K562 (cell line): ENCODE measurements around the gene FKBP2. TPM values are rescaled to one million over a fixed set of nuclear protein-coding genes. Genes with fewer than 3 reads are reported as not detected.

ENCODE experiments used
- ATAC-seq: fragments of 200-7000 bp; cut with Tn5 transposase; 3 replicates; pipeline ENCODE4 v1.9.1; 2020; ENCODE audit warnings: moderate library complexity
- BruUV-seq: library from RNA; stranded (reverse); fragments of 400-500 nt; replicated peaks from 2 replicates; lab custom pipeline; 2021; lab: Mats Ljungman, UMichigan
- CTCF ChIA-PET: fragments of 300-600 bp; formaldehyde crosslinking; extraction: SDS; loops from one replicate; lab custom pipeline; 2021; ENCODE audit warnings: low intra/inter-chr PET ratio; lab: Yijun Ruan, JAX
- POLR2A ChIA-PET: fragments of 300-600, 350-650 bp; sonication (Branson Sonifier 250); formaldehyde crosslinking; extraction: SDS; loops from one replicate; lab custom pipeline; 2021; ENCODE audit warnings: antibody characterized with exemption, inconsistent platforms; lab: Yijun Ruan, JAX
- DNase-seq, 4 experiments: peaks; one replicate each; pipeline versions ENCODE4 v3.0.0 to v3.0.0-alpha.2; 2011 to 2018; ENCODE audit warnings: low spot score in 3 of 4, mixed read lengths in 3 of 4; ENCODE audit errors: extremely low read depth in 1 of 4
- FAIRE-seq: peaks from 2 replicates; lab custom pipeline; 2011; peaks lifted over from hg19 to GRCh38; lab: Jason Lieb, UNC
- H2AFZ ChIP-seq: 2 replicates; pipeline ENCODE4 v1.6.0; 2011; ENCODE audit warnings: low read depth, low read length, control low read depth, inconsistent platforms
- H3K27ac ChIP-seq: fragments of 200-600 bp; 3 replicates; pipeline ENCODE4 v1.8.0; 2011; ENCODE audit warnings: low read depth, mild to moderate bottlenecking, control low read depth, inconsistent platforms, low read length, moderate library complexity, mixed read lengths; ENCODE audit errors: extremely low read depth
- H3K27me3 ChIP-seq, 2 experiments: fragments of 300-600 bp in 1 of 2; 2 replicates in 1 of 2; 3 replicates in 1 of 2; pipeline versions ENCODE4 v1.6.0 to v1.8.0; 2011; ENCODE audit warnings: inconsistent platforms in 2 of 2, low read length in 2 of 2, mild to moderate bottlenecking in 1 of 2, mixed read lengths in 1 of 2, moderate library complexity in 1 of 2; ENCODE audit not compliant: control insufficient read depth in 2 of 2, insufficient read depth in 2 of 2
- H3K36me3 ChIP-seq: fragments of 300-600 bp; 3 replicates; pipeline ENCODE4 v1.8.0; 2011; ENCODE audit warnings: mild to moderate bottlenecking, low read length, inconsistent platforms; ENCODE audit not compliant: control insufficient read depth, insufficient read depth
- H3K4me1 ChIP-seq, 2 experiments: fragments of 200-600 bp in 1 of 2; replicated peaks in 1 of 2; 2 replicates in 1 of 2; 3 replicates in 1 of 2; pipeline versions ENCODE4 v1.5.1 to v1.8.0; 2011; ENCODE audit warnings: inconsistent platforms in 2 of 2, low read length in 2 of 2, mild to moderate bottlenecking in 1 of 2, mixed read lengths in 1 of 2, moderate library complexity in 1 of 2; ENCODE audit not compliant: control insufficient read depth in 2 of 2, insufficient read depth in 2 of 2
- H3K4me2 ChIP-seq: 2 replicates; pipeline ENCODE4 v1.6.1; 2011; ENCODE audit warnings: low read length, control low read depth, inconsistent platforms, mixed read lengths; ENCODE audit not compliant: insufficient read depth
- H3K4me3 ChIP-seq: fragments of 200-600 bp; sonication (generic), shearing (Covaris generic); 2 replicates; pipeline ENCODE4 v1.5.1; 2016; ENCODE audit warnings: control low read depth, inconsistent platforms
- H3K79me2 ChIP-seq: fragments of 200-600 bp; 3 replicates; pipeline ENCODE4 v1.8.0; 2011; ENCODE audit warnings: low read length, inconsistent platforms; ENCODE audit not compliant: control insufficient read depth, insufficient read depth
- H3K9ac ChIP-seq, 2 experiments: 2 replicates each; pipeline versions ENCODE4 v1.6.0 to v1.6.1; 2011; ENCODE audit warnings: low read depth in 2 of 2, low read length in 2 of 2, control low read depth in 1 of 2, inconsistent platforms in 1 of 2, mild to moderate bottlenecking in 1 of 2, mixed read lengths in 1 of 2; ENCODE audit not compliant: insufficient read depth in 1 of 2
- H3K9me1 ChIP-seq: one replicate; pipeline ENCODE4 v1.6.0; 2011; ENCODE audit warnings: inconsistent platforms, mild to moderate bottlenecking, low read length, moderate library complexity; ENCODE audit not compliant: control insufficient read depth, insufficient read depth
- H3K9me3 ChIP-seq: replicated peaks from 2 replicates; pipeline ENCODE4 v1.5.1; 2011; ENCODE audit warnings: low read depth, low read length, inconsistent platforms; ENCODE audit not compliant: control insufficient read depth, insufficient read depth
- H4K20me1 ChIP-seq: replicated peaks from 2 replicates; pipeline ENCODE4 v1.6.1; 2011; ENCODE audit warnings: low read length, inconsistent platforms, mixed read lengths; ENCODE audit not compliant: control insufficient read depth, insufficient read depth
- BRD4 ChIP-seq: fragments of 200-600 bp; sonication (generic); IDR thresholded peaks from 2 replicates; pipeline ENCODE4 v1.6.1; 2017; ENCODE audit warnings: inconsistent platforms
- FOSL1 ChIP-seq: fragments of 200-800 bp; sonication (Bioruptor generic); conservative IDR thresholded peaks from 2 replicates; pipeline ENCODE4 v1.6.1; 2016; ENCODE audit warnings: missing genetic modification characterization, missing compliant biosample characterization
- GABPA ChIP-seq: fragments of 200-800 bp; sonication (Bioruptor generic); conservative IDR thresholded peaks from 2 replicates; pipeline ENCODE4 v1.6.1; 2016; ENCODE audit warnings: low read depth, missing genetic modification characterization, missing compliant biosample characterization
- GTF2E2 ChIP-seq: fragments of 200-800 bp; sonication (Bioruptor generic); IDR thresholded peaks from 2 replicates; pipeline ENCODE4 v1.6.1; 2016; ENCODE audit warnings: missing genetic modification characterization, missing compliant biosample characterization
- MYC ChIP-seq, 2 experiments: fragments of 250-450 bp in 1 of 2; sonication (Bioruptor Pico) in 1 of 2; IDR thresholded peaks; 2 replicates each; pipeline versions ENCODE4 v1.5.1 to v1.6.1; 2012 to 2021; ENCODE audit warnings: low read depth in 2 of 2, borderline replicate concordance in 1 of 2, improper control_type of control experiment in 1 of 2, low read length in 1 of 2, mild to moderate bottlenecking in 1 of 2, moderate library complexity in 1 of 2
- NFRKB ChIP-seq: fragments of 450-650 bp; IDR thresholded peaks from 2 replicates; pipeline ENCODE4 v1.6.1; 2016; ENCODE audit warnings: low read depth
- POLR2G ChIP-seq: fragments of 200-400 bp; formaldehyde crosslinking; IDR thresholded peaks from 2 replicates; pipeline ENCODE4 v1.6.1; 2017; ENCODE audit warnings: low read depth, mild to moderate bottlenecking, antibody characterized with exemption, low read length, moderate library complexity
- PRPF4 ChIP-seq: fragments of 200-400 bp; formaldehyde crosslinking; IDR thresholded peaks from one replicate; pipeline ENCODE4 v1.6.1; 2017; ENCODE audit warnings: low read length, low read depth, mild to moderate bottlenecking; ENCODE audit not compliant: insufficient read depth, poor library complexity, severe bottlenecking
- ZBTB1 ChIP-seq: sonication (generic); formaldehyde crosslinking; IDR thresholded peaks from 2 replicates; pipeline ENCODE4 v1.8.1; 2023; ENCODE audit warnings: missing genetic modification reagents, low read depth, mild to moderate bottlenecking, borderline replicate concordance
- ZNF124 ChIP-seq: sonication (generic); formaldehyde crosslinking; IDR thresholded peaks from 2 replicates; pipeline ENCODE4 v1.8.1; 2022; ENCODE audit warnings: missing genetic modification reagents
- ZNF644 ChIP-seq: fragments of 200-800 bp; sonication (Bioruptor generic); IDR thresholded peaks from 2 replicates; pipeline ENCODE4 v1.6.1; 2016; ENCODE audit warnings: low read depth, missing genetic modification characterization, missing compliant biosample characterization
- ZNF740 ChIP-seq, 3 experiments: fragments of 200-800 bp in 1 of 3; sonication (Bioruptor generic) in 1 of 3; sonication (generic) in 1 of 3; formaldehyde crosslinking in 1 of 3; IDR thresholded peaks; 2 replicates each; pipeline versions ENCODE4 v1.6.1 to v1.8.0; 2016 to 2022; ENCODE audit warnings: mild to moderate bottlenecking in 2 of 3, missing compliant biosample characterization in 2 of 3, missing genetic modification characterization in 2 of 3, missing genetic modification reagents in 1 of 3
- WGBS: fragments of 100-300 bp; shearing (Covaris generic); methylation state at CpG from one replicate; pipeline ENCODE4 v1.1.6; 2016; ENCODE audit warnings: low coverage, mixed read lengths; ENCODE audit not compliant: insufficient coverage; ENCODE audit errors: missing lambda C conversion rate; 5-methylcytosine and 5-hydroxymethylcytosine counted together
- in situ Hi-C: fragments of 300-500 bp; cut with MboI; formaldehyde crosslinking; loops from 4 replicates; pipeline ENCODE4 v1.15.0; 2018; ENCODE audit warnings: inconsistent platforms, mixed read lengths
- intact Hi-C: fragments of 100-400 bp; cut with micrococcal nuclease; formaldehyde crosslinking; loops from 2 replicates; pipeline ENCODE4 v1.14.2; 2022
- polyA plus RNA-seq, 8 experiments: library from polyadenylated mRNA; depleted of rRNA in 4 of 8; stranded (reverse) in 5 of 8; unstranded in 3 of 8; fragments of >200 nt; fragmentation: Nextera tagmentation in 2 of 8; fragmentation: Illumina TruSeq in 1 of 8; extraction: Ambion mirVana in 2 of 8; extraction: Trizol in 1 of 8; gene quantifications; 2 replicates each; pipeline versions ENCODE4 v1.2.1 to v1.2.3, GENCODE V29; 2011 to 2014; ENCODE audit warnings: inconsistent platforms in 1 of 8, missing spikeins in 1 of 8
- total RNA-seq, 7 experiments: library from RNA; depleted of rRNA in 6 of 7; stranded (reverse); fragments of >200 nt in 6 of 7; fragmentation: Illumina TruSeq in 2 of 7; extraction: Trizol in 2 of 7; gene quantifications; 2 replicates each; pipeline versions ENCODE4 v1.2.1 to v1.2.3, GENCODE V29; 2011 to 2021; ENCODE audit warnings: low replicate concordance in 1 of 7

FKBP2 gene
- total and polyA plus RNA-seq, 9 of the 15 experiments (the other 6 are each of a cell fraction or from before 2014, with no cell fraction given), result 3.5 to 151 (median 58.1) TPM

DNA sequence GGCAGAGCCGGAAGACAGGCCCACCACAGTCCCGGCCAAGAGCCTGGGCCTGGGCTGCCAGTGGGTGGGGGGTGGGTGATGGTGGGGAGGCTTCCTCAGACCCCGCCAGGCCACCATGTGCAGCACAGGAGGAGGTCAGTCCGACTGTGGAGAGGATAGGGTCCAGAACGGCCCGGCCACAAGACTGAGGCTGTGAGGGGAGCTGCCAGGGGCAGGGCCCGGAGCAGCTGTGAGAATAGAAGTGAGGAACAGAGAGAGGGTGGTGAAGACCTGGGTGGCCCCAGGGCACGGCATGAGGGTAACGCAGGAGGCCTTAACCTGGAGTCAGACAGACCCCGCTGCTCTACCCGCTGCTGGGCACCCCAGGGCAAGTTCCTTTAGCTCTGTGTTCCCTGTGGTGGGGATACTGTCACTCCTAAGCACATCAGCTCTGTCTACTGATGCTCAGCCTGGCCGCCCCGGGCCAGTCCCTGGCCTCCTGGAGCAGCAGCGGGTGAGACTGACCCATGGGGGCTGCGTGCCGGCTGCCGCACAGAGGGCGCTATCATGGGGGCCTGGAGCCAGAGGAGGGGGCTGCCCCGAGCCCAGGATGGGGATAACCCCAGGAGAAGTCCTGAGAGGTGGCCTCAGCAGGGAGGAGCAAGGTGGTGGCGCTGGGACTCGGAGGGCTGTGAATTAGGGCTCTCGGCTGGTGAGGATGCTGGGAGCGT lies 32.7 kb upstream of the FKBP2 start:
- TF ChIP-seq PRPF4, result peak; percentile 22
- 0 out of 2 replicates have a peak, but pooled peaks have one; percentile 10 for TF ChIP-seq ZNF740 (CRISPR knock-in tag; IDR thresholded peaks at IDR 0.05)
- 0 out of 4 replicates have a peak, but pooled peaks of 1 of the 2 experiments have one; percentile 42 for TF ChIP-seq ZNF740 (tag; IDR thresholded peaks at IDR 0.05)
- TF ChIP-seq MYC (IDR thresholded peaks at IDR 0.05; ENCODE audit: low read depth, low read length), result no peak
- TF ChIP-seq MYC (CRISPR knock-in tag; IDR thresholded peaks at IDR 0.05; ENCODE audit: borderline replicate concordance, low read depth), result peak; percentile 40; the same call in 1 of the 2 replicates
- 0 out of 2 replicates have a peak, but pooled peaks have one; percentile 43 for TF ChIP-seq GABPA (tag)
- TF ChIP-seq ZNF124, result no peak
- no peak for TF ChIP-seq ZNF644
- peak; percentile 68 for TF ChIP-seq POLR2G
- 0 out of 2 replicates have a peak, but pooled peaks have one; percentile 16 for TF ChIP-seq BRD4
- TF ChIP-seq ZBTB1, result no peak
- TF ChIP-seq FOSL1 (tag), result no peak
- 0 out of 2 replicates have a peak, but pooled peaks have one; percentile 8 for TF ChIP-seq NFRKB
- 0 out of 2 replicates have a peak, but pooled peaks have one; percentile 0 for TF ChIP-seq GTF2E2 (tag)
- DNase-seq (peak in 1 of 4 experiments; percentile 18), ATAC-seq (no peak), FAIRE-seq (no peak)
- H3K27me3 ChIP-seq, result no peaks in the 10 kb centered on the region
- H3K79me2 ChIP-seq, result peaks cover 47% of the 10 kb centered on the region
- in situ Hi-C loops (no loop called here), intact Hi-C loops (loop anchor here (5.0 kb wide), 1 partner anchor 149 kb away; the partner anchor contains the start of gene RPS6KA4)
- H2AFZ ChIP-seq, result peak overlapping the region; percentile 76; the same call in 1 of the 2 replicates
- H3K4me1 ChIP-seq, result peaks cover 36 to 69% of the 10 kb centered on the region in 2 experiments
- POLR2A ChIA-PET, result interaction anchor here (0.6 to 8.2 kb wide), 16 partner anchors 10 to 641 kb away, joined by 3 to 77 read pairs (median 8); partner anchors contain the start of genes CATSPERZ, ESRRA, MACROD1 and NUDT22
- H3K9ac ChIP-seq, result peak overlapping the region; percentile 99 to 100
- peak overlapping the region; percentile 97 for H3K4me2 ChIP-seq
- 62% methylated on average over 20 of the region's 23 CpGs for WGBS
- H3K9me1 ChIP-seq, result peaks cover 8% of the 10 kb centered on the region
- CTCF ChIA-PET, result no interaction called here
- no peaks in the 10 kb centered on the region; the same call in 1 of the 2 replicates for H4K20me1 ChIP-seq
- peaks cover 88% of the 10 kb centered on the region; the same call in 2 of the 3 replicates for H3K36me3 ChIP-seq
- no peaks in the 10 kb centered on the region for H3K9me3 ChIP-seq
- H3K27ac ChIP-seq, result peak overlapping the region; percentile 100
- BruUV-seq, result no TSS peak
- H3K4me3 ChIP-seq, result peak overlapping the region; percentile 77
